CD14-positive monocyte (primary cell): ENCODE measurements around the gene RAPGEF5. TPM values are rescaled to one million over a fixed set of nuclear protein-coding genes. Genes with fewer than 3 reads are reported as not detected.

ENCODE experiments used
- DNase-seq, 3 donors: peaks; one replicate each; pipeline ENCODE4 v3.0.0-alpha.2; 2011 to 2022
- H2AFZ ChIP-seq: 2 replicates; pipeline ENCODE4 v1.6.0; 2012; ENCODE audit warnings: mild to moderate bottlenecking, low read depth, low read length, inconsistent platforms; ENCODE audit not compliant: insufficient read depth, poor library complexity, severe bottlenecking
- H3K27ac ChIP-seq, 2 donors: 1 replicate in 1 of 2; 2 replicates in 1 of 2; pipeline ENCODE4 v1.5.1; 2012 to 2013; ENCODE audit warnings: low read length in 2 of 2, control low read depth in 1 of 2, inconsistent platforms in 1 of 2, low read depth in 1 of 2, mild to moderate bottlenecking in 1 of 2
- H3K27me3 ChIP-seq, 2 donors: one replicate each; pipeline versions ENCODE4 v1.6.0 to v1.6.1; 2011 to 2013; ENCODE audit warnings: low read length in 2 of 2; ENCODE audit not compliant: control insufficient read depth in 2 of 2, insufficient read depth in 2 of 2
- H3K36me3 ChIP-seq, 2 donors: replicated peaks in 1 of 2; 1 replicate in 1 of 2; 2 replicates in 1 of 2; pipeline versions ENCODE4 v1.5.1 to v1.6.1; 2012 to 2013; ENCODE audit warnings: low read length in 2 of 2, control low read depth in 1 of 2, inconsistent platforms in 1 of 2, mild to moderate bottlenecking in 1 of 2; ENCODE audit not compliant: insufficient read depth in 2 of 2, control insufficient read depth in 1 of 2
- H3K4me1 ChIP-seq, 2 donors: 1 replicate in 1 of 2; 2 replicates in 1 of 2; pipeline versions ENCODE4 v1.5.1 to v1.6.1; 2012 to 2013; ENCODE audit warnings: low read length in 2 of 2, control low read depth in 1 of 2, inconsistent platforms in 1 of 2, mild to moderate bottlenecking in 1 of 2, moderate library complexity in 1 of 2; ENCODE audit not compliant: insufficient read depth in 2 of 2, control insufficient read depth in 1 of 2
- H3K4me2 ChIP-seq: replicated peaks from 2 replicates; pipeline ENCODE3; 2012; ENCODE audit warnings: low read length, moderate library complexity, mild to moderate bottlenecking; ENCODE audit not compliant: poor library complexity, severe bottlenecking; ENCODE audit errors: extremely low read depth
- H3K4me3 ChIP-seq, 3 experiments: fragments of 200-600 bp in 1 of 3; sonication (generic) in 1 of 3; replicated peaks in 1 of 3; 1 replicate in 2 of 3; 2 replicates in 1 of 3; pipeline ENCODE4 v1.5.1; 2011 to 2013; ENCODE audit warnings: low read length in 3 of 3, mild to moderate bottlenecking in 3 of 3, control low read depth in 2 of 3, low read depth in 2 of 3, inconsistent platforms in 1 of 3, moderate library complexity in 1 of 3
- H3K79me2 ChIP-seq: 2 replicates; pipeline ENCODE4 v1.6.0; 2012; ENCODE audit warnings: mild to moderate bottlenecking, control low read depth, inconsistent platforms, low read length, moderate library complexity; ENCODE audit not compliant: insufficient read depth
- H3K9ac ChIP-seq: 2 replicates; pipeline ENCODE4 v1.6.0; 2017; ENCODE audit warnings: low read length, mild to moderate bottlenecking; ENCODE audit not compliant: insufficient read depth, poor library complexity, severe bottlenecking
- H3K9me3 ChIP-seq, 2 donors: replicated peaks in 1 of 2; 1 replicate in 1 of 2; 2 replicates in 1 of 2; pipeline versions ENCODE4 v1.5.1 to v1.6.1; 2012 to 2013; ENCODE audit warnings: low read length in 2 of 2, control low read depth in 1 of 2; ENCODE audit not compliant: control insufficient read depth in 1 of 2, insufficient read depth in 1 of 2
- H4K20me1 ChIP-seq: 2 replicates; pipeline ENCODE4 v1.6.0; 2012; ENCODE audit warnings: mild to moderate bottlenecking, low read length, control low read depth, moderate library complexity; ENCODE audit not compliant: insufficient read depth
- H3K27ac Mint-ChIP-seq, 7 donors: one replicate each; pipeline ENCODE4 v1.8.0; 2020; ENCODE audit warnings: mild to moderate bottlenecking in 7 of 7, mixed read lengths in 7 of 7, moderate library complexity in 6 of 7, inconsistent platforms in 2 of 7
- H3K27me3 Mint-ChIP-seq, 3 donors: one replicate each; pipeline ENCODE4 v1.8.0; 2021 to 2022; ENCODE audit warnings: low read depth in 3 of 3, mild to moderate bottlenecking in 3 of 3, mixed read lengths in 3 of 3, moderate library complexity in 3 of 3, inconsistent platforms in 1 of 3
- H3K36me3 Mint-ChIP-seq, 2 donors: one replicate each; pipeline ENCODE4 v1.8.0; 2020; ENCODE audit warnings: mixed read lengths in 2 of 2, inconsistent platforms in 1 of 2, mild to moderate bottlenecking in 1 of 2
- H3K4me1 Mint-ChIP-seq: one replicate; pipeline ENCODE4 v1.8.0; 2020; ENCODE audit warnings: mild to moderate bottlenecking, mixed read lengths
- H3K4me3 Mint-ChIP-seq, 2 donors: one replicate each; pipeline ENCODE4 v1.8.0; 2020; ENCODE audit warnings: mild to moderate bottlenecking in 2 of 2, mixed read lengths in 2 of 2, moderate library complexity in 1 of 2
- H3K9me3 Mint-ChIP-seq, 7 donors: one replicate each; pipeline ENCODE4 v1.8.0; 2020 to 2022; ENCODE audit warnings: mixed read lengths in 7 of 7, mild to moderate bottlenecking in 6 of 7, moderate library complexity in 6 of 7, inconsistent platforms in 2 of 7
- WGBS: methylation state at CpG from one replicate; pipeline ENCODE4 v1.1.5; 2013; ENCODE audit warnings: missing lambda C conversion rate; ENCODE audit not compliant: insufficient coverage; 5-methylcytosine and 5-hydroxymethylcytosine counted together
- intact Hi-C, 2 donors: fragments of 100-400 bp; cut with micrococcal nuclease; formaldehyde crosslinking; loops; one replicate each; pipeline versions ENCODE4 v1.15.0 to v1.15.1; 2023
- polyA plus RNA-seq, 3 donors: library from polyadenylated mRNA; depleted of rRNA in 1 of 3; unstranded in 2 of 3; stranded (reverse) in 1 of 3; fragments of 300-500 nt in 2 of 3; fragments of >200 nt in 1 of 3; fragmentation: Illumina TruSeq in 2 of 3; gene quantifications; 1 replicate in 2 of 3; 2 replicates in 1 of 3; pipeline ENCODE4 v1.2.3, GENCODE V29; 2012 to 2021
- TF ChIP-seq, protein P1 (sequence below): fragments of 200-600 bp; IDR thresholded peaks from one replicate; pipeline ENCODE4 v1.8.0; 2022; ENCODE audit warnings: antibody characterized with exemption, mild to moderate bottlenecking

Gene RAPGEF5
- polyA plus RNA-seq, 3 donors: not detected

DNA sequence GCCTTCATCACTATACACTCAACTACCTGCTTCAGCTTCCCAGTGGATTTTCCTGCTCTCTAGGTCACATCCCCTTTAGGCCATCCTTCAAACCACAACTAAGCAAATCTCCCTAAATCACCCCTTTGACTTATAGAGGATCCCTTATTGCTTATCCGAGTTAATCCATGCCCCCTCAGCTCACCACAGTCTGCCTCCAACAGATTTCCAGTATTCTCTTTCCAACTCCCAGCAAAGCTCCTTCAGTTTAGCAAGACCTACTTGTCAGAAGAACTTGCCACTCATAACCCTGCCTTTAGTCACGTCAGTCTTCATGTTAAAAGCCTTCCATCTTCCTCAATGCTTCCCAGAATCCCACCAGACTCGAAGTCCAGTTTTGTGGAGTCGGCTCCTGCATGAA lies 38.6 kb downstream of the RAPGEF5 start:
- Histone ChIP-seq H2AFZ (no peak overlapping the region), H3K27ac (no peak overlapping the region), H3K79me2 (no peaks in the 10 kb centered on the region), H3K9ac (no peak overlapping the region), H3K36me3 (no peaks in the 10 kb centered on the region), H3K27me3 (no peaks in the 10 kb centered on the region), H3K4me2 (no peak overlapping the region), H3K9me3 (no peaks in the 10 kb centered on the region), H3K4me3 (no peak overlapping the region), H3K4me1 (no peaks in the 10 kb centered on the region), H4K20me1 (no peaks in the 10 kb centered on the region)
- DNase-seq: no peak
- H3K36me3 Mint-ChIP-seq: no peaks in the 10 kb centered on the region
- H3K4me3 Mint-ChIP-seq: no peak overlapping the region
- H3K9me3 Mint-ChIP-seq: peaks cover 0 to 2% (median 0%) of the 10 kb centered on the region in 7 donors
- no peaks in the 10 kb centered on the region for H3K4me1 Mint-ChIP-seq
- H3K27ac Mint-ChIP-seq: no peak overlapping the region
- WGBS: 86% methylated on average over 4 of the region's 4 CpGs
- intact Hi-C loops: no loop called here
- TF ChIP-seq, protein P1, sequence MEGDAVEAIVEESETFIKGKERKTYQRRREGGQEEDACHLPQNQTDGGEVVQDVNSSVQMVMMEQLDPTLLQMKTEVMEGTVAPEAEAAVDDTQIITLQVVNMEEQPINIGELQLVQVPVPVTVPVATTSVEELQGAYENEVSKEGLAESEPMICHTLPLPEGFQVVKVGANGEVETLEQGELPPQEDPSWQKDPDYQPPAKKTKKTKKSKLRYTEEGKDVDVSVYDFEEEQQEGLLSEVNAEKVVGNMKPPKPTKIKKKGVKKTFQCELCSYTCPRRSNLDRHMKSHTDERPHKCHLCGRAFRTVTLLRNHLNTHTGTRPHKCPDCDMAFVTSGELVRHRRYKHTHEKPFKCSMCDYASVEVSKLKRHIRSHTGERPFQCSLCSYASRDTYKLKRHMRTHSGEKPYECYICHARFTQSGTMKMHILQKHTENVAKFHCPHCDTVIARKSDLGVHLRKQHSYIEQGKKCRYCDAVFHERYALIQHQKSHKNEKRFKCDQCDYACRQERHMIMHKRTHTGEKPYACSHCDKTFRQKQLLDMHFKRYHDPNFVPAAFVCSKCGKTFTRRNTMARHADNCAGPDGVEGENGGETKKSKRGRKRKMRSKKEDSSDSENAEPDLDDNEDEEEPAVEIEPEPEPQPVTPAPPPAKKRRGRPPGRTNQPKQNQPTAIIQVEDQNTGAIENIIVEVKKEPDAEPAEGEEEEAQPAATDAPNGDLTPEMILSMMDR: no peak
- H3K27me3 Mint-ChIP-seq: peaks cover 0 to 1% (median 0%) of the 10 kb centered on the region in 3 donors

DNA sequence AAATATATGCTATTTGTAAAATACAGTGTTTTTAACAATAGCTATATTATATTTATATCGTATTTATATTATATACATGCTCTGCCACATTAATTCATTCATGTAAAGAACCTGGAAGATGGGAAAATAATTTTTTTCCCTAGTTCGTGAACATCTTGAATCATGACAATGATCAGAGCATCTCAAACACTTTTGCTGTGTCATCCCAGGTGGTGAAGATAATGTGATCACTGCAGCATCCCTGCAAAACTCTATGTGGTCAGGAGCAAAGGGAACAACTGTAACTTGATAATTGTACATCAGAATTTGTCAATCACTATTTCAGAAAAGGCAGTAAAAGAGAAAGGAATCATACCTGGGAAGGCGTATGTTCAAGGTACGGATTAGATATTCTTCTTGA lies 39.3 kb downstream of the RAPGEF5 start:
- H3K4me3 Mint-ChIP-seq: no peak overlapping the region
- no peaks in the 10 kb centered on the region for H3K36me3 Mint-ChIP-seq
- H3K27me3 Mint-ChIP-seq: peaks cover 0 to 1% (median 0%) of the 10 kb centered on the region in 3 donors
- Histone ChIP-seq H3K79me2 (no peaks in the 10 kb centered on the region), H3K27ac (no peak overlapping the region), H4K20me1 (no peaks in the 10 kb centered on the region), H3K9ac (no peak overlapping the region), H3K4me3 (no peak overlapping the region), H3K9me3 (no peaks in the 10 kb centered on the region), H3K4me2 (no peak overlapping the region), H2AFZ (no peak overlapping the region), H3K4me1 (no peaks in the 10 kb centered on the region), H3K36me3 (no peaks in the 10 kb centered on the region), H3K27me3 (no peaks in the 10 kb centered on the region)
- intact Hi-C loops: no loop called here
- H3K9me3 Mint-ChIP-seq: peaks cover 0 to 2% (median 0%) of the 10 kb centered on the region in 7 donors
- H3K4me1 Mint-ChIP-seq: no peaks in the 10 kb centered on the region
- no peak for DNase-seq
- no peak overlapping the region for H3K27ac Mint-ChIP-seq
- TF ChIP-seq, protein P1: no peak
- no CpG with 5 or more reads among the region's 4 CpGs for WGBS
